Measurements from ENCODE around the gene GCNA. TPM values are rescaled to one million over a fixed set of nuclear protein-coding genes. Genes with fewer than 3 reads are reported as not detected.

Gene GCNA
- total RNA-seq, 1 donor, result 2.6 TPM

DNA sequence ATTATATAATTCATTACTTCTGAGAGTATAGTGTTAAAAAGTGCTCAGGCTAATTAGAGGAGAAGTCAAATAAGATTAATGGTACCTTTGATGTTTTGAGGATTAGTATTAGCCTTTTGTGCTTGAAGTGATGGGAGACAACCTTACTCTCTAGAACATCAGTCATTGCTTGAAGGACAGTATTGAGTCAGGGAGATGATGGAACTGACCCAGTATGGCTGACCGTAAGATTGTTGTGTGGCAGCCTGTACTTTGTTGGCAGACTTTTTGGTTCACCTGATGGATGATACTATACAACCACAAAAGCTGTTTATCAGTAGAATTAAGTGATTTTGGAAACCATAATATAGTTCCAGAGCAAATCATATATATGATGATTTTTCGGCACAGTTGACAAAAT is 35.4 kb upstream of the GCNA start:
- TF ChIP-seq, protein P1, sequence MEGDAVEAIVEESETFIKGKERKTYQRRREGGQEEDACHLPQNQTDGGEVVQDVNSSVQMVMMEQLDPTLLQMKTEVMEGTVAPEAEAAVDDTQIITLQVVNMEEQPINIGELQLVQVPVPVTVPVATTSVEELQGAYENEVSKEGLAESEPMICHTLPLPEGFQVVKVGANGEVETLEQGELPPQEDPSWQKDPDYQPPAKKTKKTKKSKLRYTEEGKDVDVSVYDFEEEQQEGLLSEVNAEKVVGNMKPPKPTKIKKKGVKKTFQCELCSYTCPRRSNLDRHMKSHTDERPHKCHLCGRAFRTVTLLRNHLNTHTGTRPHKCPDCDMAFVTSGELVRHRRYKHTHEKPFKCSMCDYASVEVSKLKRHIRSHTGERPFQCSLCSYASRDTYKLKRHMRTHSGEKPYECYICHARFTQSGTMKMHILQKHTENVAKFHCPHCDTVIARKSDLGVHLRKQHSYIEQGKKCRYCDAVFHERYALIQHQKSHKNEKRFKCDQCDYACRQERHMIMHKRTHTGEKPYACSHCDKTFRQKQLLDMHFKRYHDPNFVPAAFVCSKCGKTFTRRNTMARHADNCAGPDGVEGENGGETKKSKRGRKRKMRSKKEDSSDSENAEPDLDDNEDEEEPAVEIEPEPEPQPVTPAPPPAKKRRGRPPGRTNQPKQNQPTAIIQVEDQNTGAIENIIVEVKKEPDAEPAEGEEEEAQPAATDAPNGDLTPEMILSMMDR (IDR thresholded peaks at IDR 0.05; ENCODE audit: insufficient read depth, low read depth, low read length), result no peak
- no peak overlapping the region for H3K4me3 ChIP-seq (ENCODE audit: low read depth, low read length)
- no peak for DNase-seq (ENCODE audit: low read depth)

DNA sequence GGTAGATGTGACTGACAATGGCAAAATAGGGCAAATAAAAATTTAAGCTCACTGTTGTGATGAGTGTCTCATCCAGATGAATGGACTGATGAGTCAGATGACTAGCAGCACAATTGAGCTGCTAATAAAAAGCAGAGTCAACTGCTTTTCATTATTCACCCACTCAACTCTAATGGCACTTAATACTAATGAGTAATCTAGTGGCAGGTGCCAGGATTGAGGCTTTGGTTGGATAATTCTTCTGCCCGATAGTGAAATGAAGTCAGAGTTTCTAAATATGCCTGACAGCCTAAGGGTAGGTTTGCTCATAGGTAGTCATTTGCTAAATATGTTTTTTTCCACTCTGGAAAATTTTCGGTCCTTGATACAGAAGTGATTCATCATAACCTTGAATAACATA is 34.9 kb upstream of the GCNA start:
- peak; percentile 43 for DNase-seq (ENCODE audit: low read depth)
- TF ChIP-seq, protein P1 (IDR thresholded peaks at IDR 0.05; ENCODE audit: insufficient read depth, low read depth, low read length), result no peak
- no peak overlapping the region for H3K4me3 ChIP-seq (ENCODE audit: low read depth, low read length)

DNA sequence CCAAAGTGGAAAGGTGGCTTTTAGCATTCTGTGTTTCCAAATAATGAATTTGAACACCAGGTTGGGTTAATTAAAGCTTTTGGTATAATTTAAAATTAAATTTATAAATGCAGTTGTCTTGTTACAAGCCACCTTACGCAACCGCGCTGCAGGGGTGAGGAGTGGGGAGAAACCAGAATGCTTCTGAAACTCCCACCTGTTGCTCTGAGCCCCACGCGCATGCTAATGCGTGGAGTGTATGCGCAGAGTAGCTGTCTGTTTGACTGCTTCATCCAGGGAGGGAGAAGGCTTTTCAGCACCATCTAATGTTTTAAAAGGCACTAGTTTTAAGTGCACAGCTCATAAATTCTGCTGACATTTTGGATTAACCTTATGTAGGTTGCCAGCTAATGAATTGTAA is 32.9 kb upstream of the GCNA start:
- no peak overlapping the region for H3K4me3 ChIP-seq (ENCODE audit: low read depth, low read length)
- TF ChIP-seq, protein P1 (IDR thresholded peaks at IDR 0.05; ENCODE audit: insufficient read depth, low read depth, low read length), result no peak
- DNase-seq (ENCODE audit: low read depth), result no peak

DNA sequence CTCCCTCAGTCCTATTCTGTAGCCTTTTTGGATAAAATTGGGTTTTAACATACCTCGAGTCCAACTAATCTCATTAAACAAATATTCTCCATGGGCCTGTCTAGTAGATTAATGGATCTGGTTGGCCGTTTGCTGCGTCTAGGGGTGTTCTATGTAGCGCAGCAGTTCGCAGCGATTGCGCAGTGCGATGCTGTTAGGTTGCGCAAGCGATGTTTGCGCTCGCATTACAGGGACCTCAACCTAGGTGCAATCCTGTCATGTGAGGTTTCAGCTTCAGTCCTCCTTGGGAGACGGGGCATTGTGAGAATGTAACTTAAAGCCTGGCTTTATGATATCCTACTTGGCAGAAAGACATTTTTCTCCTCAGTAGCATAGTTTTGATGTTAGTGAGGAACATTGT is 31.4 kb upstream of the GCNA start:
- TF ChIP-seq, protein P1 (IDR thresholded peaks at IDR 0.05; ENCODE audit: insufficient read depth, low read depth, low read length), result no peak
- no peak for DNase-seq (ENCODE audit: low read depth)
- H3K4me3 ChIP-seq (ENCODE audit: low read depth, low read length), result no peak overlapping the region

DNA sequence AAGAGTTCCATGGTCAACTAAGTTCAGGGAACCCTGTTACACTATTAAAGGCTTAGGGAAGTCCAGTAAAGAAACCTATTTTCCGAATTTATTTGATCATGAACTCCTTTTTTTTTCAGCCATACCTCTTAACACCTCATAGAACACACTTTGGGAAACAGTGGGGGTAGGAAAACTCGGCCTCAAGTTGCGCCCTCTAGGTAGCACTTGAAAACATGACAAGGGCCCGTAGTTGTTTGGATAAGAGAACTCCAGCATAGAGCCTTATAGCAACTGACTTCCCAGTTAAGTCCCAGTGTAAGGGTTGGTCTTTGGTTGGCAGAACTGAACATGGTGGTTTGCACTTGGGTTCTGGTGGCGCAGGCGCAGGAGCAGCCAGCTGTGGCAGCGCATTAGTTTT is 30.9 kb upstream of the GCNA start:
- no peak for DNase-seq (ENCODE audit: low read depth)
- TF ChIP-seq, protein P1 (IDR thresholded peaks at IDR 0.05; ENCODE audit: insufficient read depth, low read depth, low read length), result no peak

DNA sequence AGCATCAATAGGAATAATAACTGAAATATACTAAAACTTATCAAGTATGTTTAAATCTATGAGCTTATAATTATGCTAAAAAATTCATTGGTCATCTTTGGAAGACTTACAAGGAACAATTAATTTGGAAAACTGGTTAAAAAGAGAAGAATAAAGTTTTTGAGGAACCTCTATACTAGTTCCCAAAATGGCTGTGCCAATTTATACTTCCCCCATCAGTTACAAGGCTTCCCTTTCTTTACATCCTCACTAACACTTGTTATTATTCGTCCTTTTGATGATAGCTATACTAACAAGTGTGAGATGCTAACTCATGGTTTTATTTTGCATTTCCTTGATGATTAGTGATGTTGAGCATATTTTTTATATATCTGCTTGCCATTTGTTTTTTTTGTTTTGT is 28.3 kb upstream of the GCNA start:
- H3K4me3 ChIP-seq (ENCODE audit: low read depth, low read length), result no peak overlapping the region
- TF ChIP-seq, protein P1 (IDR thresholded peaks at IDR 0.05; ENCODE audit: insufficient read depth, low read depth, low read length), result no peak
- no peak for DNase-seq (ENCODE audit: low read depth)

More for the DNA sequence above, 30.9 kb upstream of the GCNA start:
- no peak overlapping the region for H3K4me3 ChIP-seq (ENCODE audit: low read depth, low read length)

DNA sequence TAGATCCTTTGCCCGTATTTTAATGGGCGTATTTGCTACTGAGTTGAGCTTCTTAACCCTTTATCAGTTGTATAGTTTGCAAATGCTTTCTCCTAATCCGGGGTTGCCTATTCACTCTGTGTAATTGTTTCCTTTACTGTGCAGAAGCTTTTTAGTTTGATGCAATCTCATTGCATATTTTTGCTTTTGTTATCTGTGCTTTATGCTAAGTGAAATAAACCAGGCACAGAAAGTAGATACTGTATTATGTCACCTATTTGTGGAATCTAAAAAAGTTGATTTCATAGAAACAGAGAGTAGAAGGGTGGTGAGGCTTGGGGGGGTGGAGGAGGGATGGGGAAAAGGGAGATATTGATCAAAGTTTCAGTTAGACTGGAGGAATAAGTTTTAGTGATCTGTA is 27.7 kb upstream of the GCNA start:
- peak; percentile 15 for DNase-seq (ENCODE audit: low read depth)
- no peak overlapping the region for H3K4me3 ChIP-seq (ENCODE audit: low read depth, low read length)
- TF ChIP-seq, protein P1 (IDR thresholded peaks at IDR 0.05; ENCODE audit: insufficient read depth, low read depth, low read length), result no peak

Measured in fibroblast of villous mesenchyme (primary cell).